NOMO-1 (cell line): ENCODE data around the gene ADGRG6.

ENCODE experiments used
- DNase-seq, 2 experiments: peaks; one replicate each; lab custom pipeline; 2025; ENCODE audit not compliant: unreplicated experiment in 2 of 2; lab: John Stamatoyannopoulos, UW

The ADGRG6 gene

GRCh38 chr6:142289687-142290086 is 12.1 kb upstream of the ADGRG6 start:
- no peak for DNase-seq

- no peak for DNase-seq
Measured at GRCh38 chr6:142290851-142291250, 11.0 kb upstream of the ADGRG6 start.

- no peak for DNase-seq
Measured at GRCh38 chr6:142291512-142291911, 10.3 kb upstream of the ADGRG6 start.

GRCh38 chr6:142292166-142292924 is 9.5 kb upstream of the ADGRG6 start:
- DNase-seq = no peak

GRCh38 chr6:142293121-142293520 is 8.7 kb upstream of the ADGRG6 start:
- DNase-seq = no peak

- DNase-seq = peak; percentile 64 to 92
Measured at GRCh38 chr6:142294679-142295078, 7.1 kb upstream of the ADGRG6 start.

- DNase-seq = no peak
Measured at GRCh38 chr6:142296975-142297604, 4.7 kb upstream of the ADGRG6 start.

GRCh38 chr6:142297605-142297995 is 4.2 kb upstream of the ADGRG6 start:
- DNase-seq = no peak

- no peak for DNase-seq
Measured at GRCh38 chr6:142297996-142298753, 3.6 kb upstream of the ADGRG6 start.

GRCh38 chr6:142300302-142300701 is 1.5 kb upstream of the ADGRG6 start:
- no peak for DNase-seq

- no peak for DNase-seq
Measured at GRCh38 chr6:142300758-142301650, 803 bp upstream of the ADGRG6 start.

GRCh38 chr6:142302421-142303175 is 791 bp downstream of the ADGRG6 start:
- no peak for DNase-seq

GRCh38 chr6:142303176-142303533 is 1.3 kb downstream of the ADGRG6 start:
- no peak for DNase-seq

- DNase-seq = no peak
Measured at GRCh38 chr6:142304241-142304640, 2.4 kb downstream of the ADGRG6 start.

- DNase-seq = no peak
Measured at GRCh38 chr6:142306736-142307135, 4.9 kb downstream of the ADGRG6 start.

- no peak for DNase-seq
Measured at GRCh38 chr6:142307963-142308748, 6.3 kb downstream of the ADGRG6 start.

GRCh38 chr6:142309426-142309825 is 7.6 kb downstream of the ADGRG6 start:
- no peak for DNase-seq

- no peak for DNase-seq
Measured at GRCh38 chr6:142313284-142313683, 11.5 kb downstream of the ADGRG6 start.

GRCh38 chr6:142316791-142317368 is 15.1 kb downstream of the ADGRG6 start:
- no peak for DNase-seq
